GM12872 (cell line): ENCODE data around the gene USP17L11.
"Not testable (repeated sequence)": the region's sequence is repeated elsewhere in the genome, so short reads cannot be mapped to it uniquely, and the experiment has no call there.

ENCODE experiments used
- TF ChIP-seq, protein P1 (sequence below): IDR thresholded peaks from 3 replicates; pipeline ENCODE4 v1.5.1; 2011; ENCODE audit warnings: low read depth, mild to moderate bottlenecking, low read length, moderate library complexity; ENCODE audit not compliant: insufficient read depth

Gene USP17L11

DNA sequence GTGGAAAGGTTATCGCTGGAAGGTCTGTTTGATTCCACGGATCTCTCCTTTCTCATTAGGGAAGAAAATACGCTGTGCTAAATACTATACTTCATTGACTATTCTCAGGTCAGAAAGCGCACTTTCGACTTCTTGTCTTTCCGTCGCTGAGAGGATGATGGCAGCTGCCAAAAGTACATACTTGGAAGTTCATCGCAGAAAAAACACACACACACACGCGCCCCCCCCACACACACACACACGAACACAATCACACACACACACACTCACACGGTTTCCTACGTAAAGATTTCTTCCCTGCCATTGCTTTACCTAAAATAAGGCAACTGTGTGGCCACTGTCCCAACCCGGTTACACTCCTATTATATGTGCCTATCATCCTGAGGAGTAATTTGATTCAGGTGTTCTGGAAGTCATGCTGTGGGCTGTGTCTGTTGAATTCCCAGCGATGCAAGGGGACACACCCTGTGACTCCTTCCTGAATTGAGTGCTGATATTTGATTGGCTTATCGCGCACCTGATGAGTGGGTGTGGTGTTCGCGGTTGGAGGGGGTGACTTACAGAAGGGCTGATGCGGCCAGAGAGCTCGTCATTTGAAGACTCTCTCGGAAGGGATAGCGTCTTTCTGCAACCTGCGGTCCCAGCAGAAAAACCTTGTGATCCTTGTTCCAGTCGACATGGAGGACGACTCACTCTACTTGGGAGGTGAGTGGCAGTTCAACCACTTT is 32.9 kb downstream of the USP17L11 start, which contains the start of gene USP17L18:
USP17L18 (plus strand) TSS at position 678 of the 728 bp plus-strand sequence; CDS start at position 678, 0 bp downstream.
- TF ChIP-seq, protein P1, sequence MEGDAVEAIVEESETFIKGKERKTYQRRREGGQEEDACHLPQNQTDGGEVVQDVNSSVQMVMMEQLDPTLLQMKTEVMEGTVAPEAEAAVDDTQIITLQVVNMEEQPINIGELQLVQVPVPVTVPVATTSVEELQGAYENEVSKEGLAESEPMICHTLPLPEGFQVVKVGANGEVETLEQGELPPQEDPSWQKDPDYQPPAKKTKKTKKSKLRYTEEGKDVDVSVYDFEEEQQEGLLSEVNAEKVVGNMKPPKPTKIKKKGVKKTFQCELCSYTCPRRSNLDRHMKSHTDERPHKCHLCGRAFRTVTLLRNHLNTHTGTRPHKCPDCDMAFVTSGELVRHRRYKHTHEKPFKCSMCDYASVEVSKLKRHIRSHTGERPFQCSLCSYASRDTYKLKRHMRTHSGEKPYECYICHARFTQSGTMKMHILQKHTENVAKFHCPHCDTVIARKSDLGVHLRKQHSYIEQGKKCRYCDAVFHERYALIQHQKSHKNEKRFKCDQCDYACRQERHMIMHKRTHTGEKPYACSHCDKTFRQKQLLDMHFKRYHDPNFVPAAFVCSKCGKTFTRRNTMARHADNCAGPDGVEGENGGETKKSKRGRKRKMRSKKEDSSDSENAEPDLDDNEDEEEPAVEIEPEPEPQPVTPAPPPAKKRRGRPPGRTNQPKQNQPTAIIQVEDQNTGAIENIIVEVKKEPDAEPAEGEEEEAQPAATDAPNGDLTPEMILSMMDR: not testable (repeated sequence)

DNA sequence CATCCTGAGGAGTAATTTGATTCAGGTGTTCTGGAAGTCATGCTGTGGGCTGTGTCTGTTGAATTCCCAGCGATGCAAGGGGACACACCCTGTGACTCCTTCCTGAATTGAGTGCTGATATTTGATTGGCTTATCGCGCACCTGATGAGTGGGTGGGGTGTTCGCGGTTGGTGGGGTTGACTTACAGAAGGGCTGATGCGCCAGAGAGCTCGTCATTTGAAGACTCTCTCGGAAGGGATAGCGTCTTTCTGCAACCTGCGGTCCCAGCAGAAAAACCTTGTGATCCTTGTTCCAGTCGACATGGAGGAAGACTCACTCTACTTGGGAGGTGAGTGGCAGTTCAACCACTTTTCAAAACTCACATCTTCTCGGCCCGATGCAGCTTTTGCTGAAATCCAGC is 37.9 kb downstream of the USP17L11 start, which contains the start of gene USP17L19:
USP17L19 (plus strand) TSS at position 301 of the 400 bp plus-strand sequence; CDS start at position 301, 0 bp downstream.
- TF ChIP-seq, protein P1: not testable (repeated sequence)

DNA sequence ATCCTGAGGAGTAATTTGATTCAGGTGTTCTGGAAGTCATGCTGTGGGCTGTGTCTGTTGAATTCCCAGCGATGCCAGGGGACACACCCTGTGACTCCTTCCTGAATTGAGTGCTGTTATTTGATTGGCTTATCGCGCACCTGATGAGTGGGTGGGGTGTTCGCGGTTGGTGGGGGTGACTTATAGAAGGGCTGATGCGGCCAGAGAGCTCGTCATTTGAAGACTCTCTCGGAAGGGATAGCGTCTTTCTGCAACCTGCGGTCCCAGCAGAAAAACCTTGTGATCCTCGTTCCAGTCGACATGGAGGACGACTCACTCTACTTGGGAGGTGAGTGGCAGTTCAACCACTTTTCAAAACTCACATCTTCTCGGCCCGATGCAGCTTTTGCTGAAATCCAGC is 42.6 kb downstream of the USP17L11 start, which contains the start of gene USP17L20:
USP17L20 (plus strand) TSS at position 301 of the 400 bp plus-strand sequence; CDS start at position 301, 0 bp downstream.
- TF ChIP-seq, protein P1: not testable (repeated sequence)

DNA sequence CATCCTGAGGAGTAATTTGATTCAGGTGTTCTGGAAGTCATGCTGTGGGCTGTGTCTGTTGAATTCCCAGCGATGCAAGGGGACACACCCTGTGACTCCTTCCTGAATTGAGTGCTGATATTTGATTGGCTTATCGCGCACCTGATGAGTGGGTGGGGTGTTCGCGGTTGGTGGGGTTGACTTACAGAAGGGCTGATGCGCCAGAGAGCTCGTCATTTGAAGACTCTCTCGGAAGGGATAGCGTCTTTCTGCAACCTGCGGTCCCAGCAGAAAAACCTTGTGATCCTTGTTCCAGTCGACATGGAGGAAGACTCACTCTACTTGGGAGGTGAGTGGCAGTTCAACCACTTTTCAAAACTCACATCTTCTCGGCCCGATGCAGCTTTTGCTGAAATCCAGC is 47.4 kb downstream of the USP17L11 start, which contains the start of gene USP17L21:
USP17L21 (plus strand) TSS at position 301 of the 400 bp plus-strand sequence; CDS start at position 301, 0 bp downstream.
- TF ChIP-seq, protein P1: not testable (repeated sequence)
